GM18526 (cell line): ENCODE measurements around the gene CENPO.

Experiments
- POLR2A ChIP-seq: IDR thresholded peaks from 3 replicates; pipeline ENCODE4 v1.6.1; 2011; ENCODE audit not compliant: insufficient read length; ENCODE audit errors: extremely low read depth

Gene CENPO

GRCh38 chr2:24838541-24838940, 45.3 kb downstream of the CENPO start:
- no peak for TF ChIP-seq POLR2A

DNA sequence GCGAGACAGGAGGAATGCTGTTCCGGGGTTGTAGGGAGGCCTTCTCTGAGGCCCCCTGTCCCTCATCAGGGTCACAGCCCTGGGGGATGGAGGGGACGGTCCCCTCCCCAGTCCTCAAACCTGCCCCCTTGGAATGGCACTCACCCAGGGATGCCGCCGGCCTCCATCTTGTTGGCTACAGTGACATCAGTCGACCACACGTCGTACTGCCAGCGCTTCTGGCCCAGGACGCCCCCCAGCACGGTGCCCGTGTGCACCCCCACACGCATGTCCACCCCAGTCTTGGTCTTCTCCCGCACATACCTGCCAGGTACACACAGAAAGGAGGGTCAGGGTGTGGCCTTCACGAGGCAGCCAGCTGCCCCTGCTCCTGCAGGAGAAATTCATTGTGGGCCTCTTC, 46.5 kb downstream of the CENPO start:
- TF ChIP-seq POLR2A, result no peak

DNA sequence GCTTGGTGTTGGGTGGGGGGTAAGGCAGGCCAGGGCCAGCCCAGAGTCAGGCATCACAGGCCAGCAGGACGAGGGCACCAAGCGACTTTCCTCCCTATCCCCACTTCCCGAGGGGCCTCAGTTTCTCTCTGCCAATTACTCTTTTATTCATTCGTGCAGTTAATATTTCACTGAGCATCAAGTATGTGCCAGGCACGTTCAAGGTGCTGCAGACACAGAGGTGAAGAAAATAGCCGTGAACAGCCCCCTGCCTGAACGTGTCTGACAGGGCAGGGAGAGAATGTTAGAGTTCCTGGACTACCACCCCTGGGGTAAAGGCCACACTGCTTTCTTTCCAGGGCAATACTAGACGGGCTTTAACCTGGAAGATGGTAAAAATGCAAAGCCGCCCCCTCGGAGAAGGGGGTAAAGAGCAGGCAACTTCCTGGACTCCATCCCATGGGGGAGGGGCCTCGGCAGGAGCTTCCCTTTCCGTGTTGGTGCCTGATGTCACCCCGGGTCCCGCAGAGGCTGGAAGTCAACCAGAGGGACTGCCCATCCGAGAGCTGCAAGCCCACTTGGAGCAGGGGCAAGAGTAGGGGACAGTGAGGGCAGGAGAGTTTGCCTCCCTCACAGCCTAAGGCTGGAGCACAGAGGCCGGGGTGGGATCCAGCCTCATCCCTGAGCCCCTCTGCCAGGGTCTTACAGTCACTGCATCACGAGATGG, 47.1 kb downstream of the CENPO start:
- TF ChIP-seq POLR2A, result no peak

DNA sequence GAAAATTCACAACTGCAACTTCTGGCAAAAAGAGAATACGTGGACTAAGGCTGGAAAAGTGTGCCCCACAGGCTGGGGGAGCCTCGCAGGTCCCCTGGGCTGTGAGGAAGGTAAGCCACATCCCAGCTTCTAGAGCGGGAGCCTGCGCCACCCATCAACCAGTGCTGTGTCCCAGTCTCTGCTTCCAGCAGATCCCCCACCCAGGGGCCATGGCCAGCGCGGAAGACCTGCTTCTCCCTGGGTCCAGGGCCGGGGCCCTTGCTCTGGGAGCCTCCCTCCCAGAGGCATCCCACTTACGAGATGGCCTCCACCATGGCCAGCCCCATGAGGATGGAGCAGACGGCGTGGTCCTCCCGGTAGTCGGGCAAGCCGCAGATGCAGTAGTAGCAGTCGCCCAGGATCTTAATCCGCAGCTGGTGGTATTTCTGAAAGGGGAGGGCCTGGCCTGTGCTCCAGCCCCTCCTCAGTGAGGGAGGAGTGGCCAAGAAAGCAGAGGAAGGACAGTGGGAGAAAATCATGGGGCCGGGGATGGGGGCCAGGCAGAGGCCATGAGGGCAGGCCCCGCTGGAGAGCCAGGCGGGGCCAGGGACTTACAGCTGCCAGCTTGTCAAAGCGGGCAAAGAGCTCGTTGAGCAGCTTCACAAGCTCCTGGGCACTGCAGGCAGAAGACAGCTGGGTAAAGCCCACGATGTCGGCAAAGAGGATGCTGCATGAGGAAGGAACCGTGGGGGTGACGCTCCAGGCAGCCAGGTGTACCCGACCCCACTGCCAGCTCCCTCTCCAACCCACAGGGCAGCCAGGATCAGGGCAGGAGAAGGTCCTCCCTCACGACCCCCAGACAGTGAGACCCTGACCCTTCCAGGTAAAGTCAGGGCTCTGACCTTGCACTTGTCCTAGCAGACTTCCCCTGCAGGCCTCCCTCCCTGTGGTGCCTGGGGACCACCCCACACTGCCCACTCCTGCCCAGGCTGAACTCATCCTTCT, 48.0 kb downstream of the CENPO start:
- no peak for TF ChIP-seq POLR2A

- TF ChIP-seq POLR2A, result no peak
These were observed 49.1 kb downstream of the CENPO start for GRCh38 chr2:24842081-24843050.

- no peak for TF ChIP-seq POLR2A
These were observed 50.2 kb downstream of the CENPO start for GRCh38 chr2:24843330-24843860.

DNA sequence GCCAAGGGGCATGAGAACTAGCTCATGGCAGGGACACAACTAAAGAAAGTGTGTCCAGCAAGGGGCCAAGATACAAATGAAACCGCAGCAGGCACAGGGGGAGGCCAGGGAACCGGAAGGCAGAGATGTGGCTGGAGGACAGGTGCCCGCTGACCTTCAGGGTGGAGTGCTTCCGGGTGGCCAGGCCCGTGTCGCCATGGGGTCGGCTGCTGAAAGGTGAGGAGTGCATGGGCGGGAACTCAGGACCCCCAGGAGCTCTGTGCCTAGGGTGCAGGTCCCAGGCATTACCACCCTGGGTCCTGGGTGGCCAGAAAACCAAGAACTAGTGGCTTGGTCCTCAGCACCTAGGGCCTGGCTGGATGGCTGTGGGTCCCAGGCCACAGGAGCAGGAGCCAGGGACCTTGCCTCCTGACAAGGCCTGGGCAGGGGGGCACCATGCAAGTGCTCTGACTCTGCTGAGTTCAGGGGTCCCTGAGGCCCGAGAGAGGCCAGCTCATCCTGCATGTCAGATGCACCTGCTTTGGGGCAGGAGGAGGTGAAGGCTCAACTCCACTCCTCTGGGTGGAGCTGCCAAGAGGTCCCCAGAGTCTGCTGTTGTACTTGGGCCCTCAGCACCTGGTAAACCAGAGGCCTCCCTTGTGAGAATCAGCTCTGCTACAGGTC, 50.9 kb downstream of the CENPO start:
- TF ChIP-seq POLR2A, result no peak

- TF ChIP-seq POLR2A, result no peak
These were observed 52.5 kb downstream of the CENPO start for GRCh38 chr2:24845691-24846090.

DNA sequence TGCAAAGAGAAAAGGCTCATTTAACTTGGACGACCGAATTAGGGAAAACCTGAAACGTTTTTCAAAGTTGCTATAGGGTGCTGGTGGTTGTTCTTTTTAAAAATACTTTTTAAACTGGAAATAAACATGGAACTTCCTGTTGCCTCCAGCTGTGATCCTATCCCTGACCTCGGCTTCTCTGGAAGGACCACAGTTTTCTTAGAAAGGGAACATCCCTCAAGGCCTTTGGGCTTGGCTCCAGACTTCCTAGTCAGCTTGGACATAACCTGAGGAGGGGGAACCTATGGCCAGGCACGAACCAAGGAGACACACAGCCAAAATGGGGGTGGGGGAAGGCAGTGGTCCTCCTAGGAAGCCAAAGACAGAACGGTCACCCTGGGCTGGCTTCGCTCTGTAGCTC, 57.7 kb downstream of the CENPO start:
- TF ChIP-seq POLR2A, result no peak

GRCh38 chr2:24852026-24852425, 58.8 kb downstream of the CENPO start:
- TF ChIP-seq POLR2A, result no peak

DNA sequence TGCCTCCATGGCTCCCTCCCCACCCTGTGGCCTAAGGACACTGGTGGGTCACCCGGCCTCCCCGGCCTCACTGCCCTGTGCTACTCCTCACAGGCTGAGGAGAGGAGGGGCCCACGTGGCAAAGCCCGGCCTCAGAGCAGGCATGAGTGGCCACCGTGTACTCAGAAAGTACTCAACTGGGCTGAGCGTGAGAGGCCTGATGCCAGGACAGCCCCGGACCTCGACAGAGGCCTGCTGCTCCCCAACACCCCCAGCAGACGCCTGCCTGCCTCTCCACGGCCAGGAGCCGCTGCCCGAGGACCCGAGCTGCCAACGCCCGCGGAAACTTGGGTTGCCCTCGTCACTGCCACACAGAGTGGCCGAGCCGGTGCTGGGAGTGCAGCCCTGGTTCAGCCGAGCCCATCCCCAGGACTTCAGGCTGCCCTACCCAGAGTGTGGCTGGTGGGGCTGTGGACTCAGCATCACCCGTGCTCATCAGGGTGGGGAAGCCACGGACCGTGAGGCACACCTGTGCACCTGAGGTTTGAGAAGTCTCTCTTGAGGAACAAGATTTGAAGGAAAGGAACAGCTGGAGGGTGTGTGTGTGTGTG, 59.3 kb downstream of the CENPO start:
- TF ChIP-seq POLR2A, result no peak

DNA sequence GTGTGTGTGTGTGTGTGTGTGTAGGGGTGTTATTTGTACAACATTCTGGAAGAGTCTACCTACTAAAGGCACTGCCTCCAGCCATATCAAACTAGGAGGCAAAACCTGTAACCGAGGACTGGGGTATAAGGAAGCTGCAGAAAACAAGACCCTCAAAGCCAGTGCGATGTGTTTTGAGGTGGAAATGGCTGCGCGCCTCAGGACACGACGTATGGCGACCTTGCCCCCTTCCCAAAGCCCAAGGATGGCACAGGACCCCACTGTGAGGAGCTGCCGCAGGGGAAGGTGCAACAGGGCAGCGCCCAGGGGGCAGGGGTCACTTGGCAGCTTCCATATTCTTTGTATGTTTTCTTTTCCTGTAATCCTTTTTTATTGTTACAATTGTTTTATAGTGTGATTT, 59.8 kb downstream of the CENPO start:
- no peak for TF ChIP-seq POLR2A

DNA sequence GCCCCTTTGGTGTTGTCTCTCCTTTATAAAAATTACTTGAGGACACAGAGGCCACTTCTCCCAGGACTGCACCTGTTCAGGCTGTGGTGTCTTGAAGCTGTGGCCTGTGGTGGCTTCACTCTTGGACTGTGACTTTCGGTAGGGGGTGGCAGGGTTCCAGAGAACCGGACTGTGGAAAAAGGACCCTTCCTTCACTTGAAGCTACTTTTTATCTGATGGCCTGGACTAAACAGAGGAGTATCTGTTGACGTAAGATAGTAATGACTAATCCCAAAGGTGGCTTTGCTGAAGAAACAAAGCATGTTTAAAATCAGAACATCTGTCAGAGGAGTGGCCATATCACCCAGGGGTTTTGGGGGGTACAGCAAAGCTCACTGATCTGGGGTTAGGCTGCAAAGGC, 60.8 kb downstream of the CENPO start:
- no peak for TF ChIP-seq POLR2A

- no peak for TF ChIP-seq POLR2A
These were observed 61.9 kb downstream of the CENPO start for GRCh38 chr2:24855022-24855622.
